HCT116 (cell line): Measurements from ENCODE around the gene RIMOC1. TPM values are rescaled to one million over a fixed set of nuclear protein-coding genes. Genes with fewer than 3 reads are reported as not detected.

Source experiments
- ATAC-seq: fragments of 200-7000 bp; cut with Tn5 transposase; 2 replicates; pipeline ENCODE4 v1.9.1; 2020; ENCODE audit warnings: mild to moderate bottlenecking, moderate library complexity
- BruUV-seq: library from RNA; stranded (reverse); fragments of 400-500 nt; replicated peaks from 2 replicates; lab custom pipeline; 2021; lab: Mats Ljungman, UMichigan
- CTCF ChIA-PET: fragments of 300-600 bp; sonication (Branson Sonifier 250); formaldehyde crosslinking; loops from one replicate; lab custom pipeline; 2021; ENCODE audit warnings: antibody characterized with exemption; lab: Charles Lee
- POLR2A ChIA-PET: fragments of 300-600, 350-600 bp; sonication (Branson Sonifier 250); formaldehyde crosslinking; loops from one replicate; lab custom pipeline; 2021; ENCODE audit warnings: antibody characterized with exemption; lab: Charles Lee
- RAD21 ChIA-PET, 2 experiments: fragments of 300-600 bp; sonication (Branson Sonifier 250); formaldehyde crosslinking; loops; one replicate each; lab custom pipeline; 2023; ENCODE audit warnings: low total read pairs in 2 of 2; ENCODE audit not compliant: uncharacterized antibody in 2 of 2, unreplicated experiment in 2 of 2, low non-redundant PET in 1 of 2; lab: Charles Lee
- DNase-seq: peaks from one replicate; pipeline ENCODE4 v3.0.0-alpha.2; 2010; ENCODE audit warnings: low read depth, low spot score
- H2AFZ ChIP-seq: fragments of 200-600 bp; shearing (Covaris generic), sonication (generic); 2 replicates; pipeline ENCODE4 v1.6.1; 2017; ENCODE audit warnings: low read depth, mixed run types, mixed read lengths, antibody characterized with exemption, low read length; ENCODE audit not compliant: poor library complexity, severe bottlenecking
- H3K27ac ChIP-seq: 2 replicates; pipeline ENCODE4 v1.5.1; 2012; ENCODE audit warnings: low read depth, low read length
- H3K27me3 ChIP-seq: fragments of 200-600 bp; sonication (generic); 2 replicates; pipeline ENCODE4 v1.6.1; 2016; ENCODE audit warnings: mixed run types, low read length, mixed read lengths; ENCODE audit not compliant: insufficient read depth
- H3K36me3 ChIP-seq, 2 experiments: fragments of 200-500 bp in 1 of 2; fragments of 200-600 bp in 1 of 2; sonication (Bioruptor generic) in 1 of 2; sonication (generic) in 1 of 2; 2 replicates each; pipeline versions ENCODE4 v1.5.1 to v1.6.1; 2014 to 2016; ENCODE audit warnings: low read length in 2 of 2, inconsistent platforms in 1 of 2, mixed read lengths in 1 of 2, mixed run types in 1 of 2; ENCODE audit not compliant: insufficient read depth in 2 of 2, control insufficient read depth in 1 of 2
- H3K4me1 ChIP-seq, 2 experiments: fragments of 200-600 bp in 1 of 2; sonication (generic) in 1 of 2; 2 replicates each; pipeline versions ENCODE4 v1.5.1 to v1.6.1; 2012 to 2017; ENCODE audit warnings: low read length in 2 of 2, inconsistent platforms in 1 of 2, mild to moderate bottlenecking in 1 of 2, mixed read lengths in 1 of 2, mixed run types in 1 of 2, moderate library complexity in 1 of 2; ENCODE audit not compliant: insufficient read depth in 2 of 2, control insufficient read depth in 1 of 2
- H3K4me2 ChIP-seq: fragments of 200-600 bp; sonication (generic); 2 replicates; pipeline ENCODE4 v1.6.1; 2017; ENCODE audit warnings: mixed run types, low read length, mixed read lengths
- H3K4me3 ChIP-seq, 2 experiments: fragments of 200-600 bp in 1 of 2; sonication (generic) in 1 of 2; replicated peaks in 1 of 2; 2 replicates each; pipeline ENCODE4 v1.5.1; 2011 to 2016; ENCODE audit warnings: low read length in 2 of 2, control low read depth in 1 of 2, low read depth in 1 of 2, mild to moderate bottlenecking in 1 of 2, mixed read lengths in 1 of 2, mixed run types in 1 of 2
- H3K79me2 ChIP-seq: fragments of 200-600 bp; sonication (generic); 2 replicates; pipeline ENCODE4 v1.6.1; 2017; ENCODE audit warnings: mild to moderate bottlenecking, mixed run types, low read length, moderate library complexity, mixed read lengths; ENCODE audit not compliant: insufficient read depth
- H3K9ac ChIP-seq: fragments of 200-600 bp; sonication (generic); 2 replicates; pipeline ENCODE4 v1.6.1; 2016; ENCODE audit warnings: low read length, mixed read lengths
- H3K9me2 ChIP-seq: fragments of 200-600 bp; sonication (generic), shearing (Covaris generic); 2 replicates; pipeline ENCODE4 v1.6.1; 2017; ENCODE audit warnings: mixed run types, mild to moderate bottlenecking, moderate library complexity; ENCODE audit not compliant: insufficient read depth
- H3K9me3 ChIP-seq, 2 experiments: fragments of 200-500 bp in 1 of 2; fragments of 200-600 bp in 1 of 2; sonication (Bioruptor generic) in 1 of 2; sonication (generic) in 1 of 2; 2 replicates each; pipeline ENCODE4 v1.6.1; 2014 to 2017; ENCODE audit warnings: low read length in 2 of 2, mixed read lengths in 2 of 2, inconsistent platforms in 1 of 2, low read depth in 1 of 2, mild to moderate bottlenecking in 1 of 2, mixed run types in 1 of 2, moderate library complexity in 1 of 2; ENCODE audit not compliant: control insufficient read depth in 1 of 2, insufficient read depth in 1 of 2
- H4K20me1 ChIP-seq: fragments of 200-600 bp; sonication (generic), shearing (Covaris generic); 2 replicates; pipeline ENCODE4 v1.6.1; 2017; ENCODE audit warnings: mixed run types, mild to moderate bottlenecking, moderate library complexity; ENCODE audit not compliant: insufficient read depth
- ATF3 ChIP-seq: IDR thresholded peaks from 2 replicates; pipeline ENCODE4 v1.6.1; 2012
- CBX3 ChIP-seq: IDR thresholded peaks from 2 replicates; pipeline ENCODE4 v1.6.1; 2012; ENCODE audit warnings: low read depth
- CEBPB ChIP-seq: IDR thresholded peaks from 2 replicates; pipeline ENCODE4 v1.6.1; 2012; ENCODE audit warnings: low read depth
- CTCF ChIP-seq, 3 experiments: fragments of 200-600 bp in 1 of 3; sonication (generic) in 1 of 3; IDR thresholded peaks in 2 of 3; conservative IDR thresholded peaks in 1 of 3; 2 replicates each; pipeline ENCODE4 v1.5.1; 2012 to 2017; ENCODE audit warnings: low read depth in 2 of 3, low read length in 2 of 3, antibody characterized with exemption in 1 of 3, borderline replicate concordance in 1 of 3, control low read depth in 1 of 3, mild to moderate bottlenecking in 1 of 3, mixed read lengths in 1 of 3, mixed run types in 1 of 3, moderate library complexity in 1 of 3; ENCODE audit not compliant: insufficient read depth in 1 of 3
- EZH2 ChIP-seq: fragments of 200-600 bp; sonication (generic); IDR thresholded peaks from 2 replicates; pipeline ENCODE4 v1.6.1; 2017; ENCODE audit warnings: antibody characterized with exemption, mixed run types
- FOSL1 ChIP-seq: IDR thresholded peaks from 2 replicates; pipeline ENCODE4 v1.6.1; 2012; ENCODE audit warnings: low read depth
- JUND ChIP-seq: IDR thresholded peaks from 2 replicates; pipeline ENCODE4 v1.6.1; 2012
- POLR2A ChIP-seq: IDR thresholded peaks from 2 replicates; pipeline ENCODE4 v1.7.0; 2011; ENCODE audit warnings: borderline replicate concordance; ENCODE audit not compliant: insufficient read depth, insufficient read length; ENCODE audit errors: extremely low read depth
- RAD21 ChIP-seq: IDR thresholded peaks from 2 replicates; pipeline ENCODE4 v1.6.1; 2012; ENCODE audit warnings: low read depth, mild to moderate bottlenecking
- SRF ChIP-seq: IDR thresholded peaks from 2 replicates; pipeline ENCODE4 v1.6.1; 2012; ENCODE audit warnings: low read depth
- TCF7L2 ChIP-seq: IDR thresholded peaks from 2 replicates; pipeline ENCODE4 v1.7.0; 2011; ENCODE audit warnings: borderline replicate concordance, inconsistent platforms; ENCODE audit not compliant: insufficient read depth, insufficient read length; ENCODE audit errors: extremely low read depth
- ZFX ChIP-seq: fragments of 450-650 bp; IDR thresholded peaks from 2 replicates; pipeline ENCODE4 v1.6.1; 2017
- intact Hi-C: fragments of 100-400 bp; cut with micrococcal nuclease; formaldehyde crosslinking; loops from 2 replicates; pipeline ENCODE4 v1.10.0; 2022
- total RNA-seq: library from RNA; stranded (reverse); gene quantifications from one replicate; pipeline ENCODE4 v1.2.1, GENCODE V29; 2021; ENCODE audit not compliant: unreplicated experiment

RIMOC1 gene
- total RNA-seq, 1 experiment from 2014 or later: 28.2 TPM

GRCh38 chr5:41871852-41872251 lies 32.3 kb upstream of the RIMOC1 start:
- Histone ChIP-seq H3K36me3 (no peaks in the 10 kb centered on the region), H3K27me3 (no peaks in the 10 kb centered on the region), H3K4me1 (peaks cover 10 to 16% of the 10 kb centered on the region in 2 experiments; a peak in 3 of 4 replicates), H3K9me3 (no peaks in the 10 kb centered on the region), H4K20me1 (no peaks in the 10 kb centered on the region), H3K9ac (no peak overlapping the region)
- ATAC-seq: no peak
- intact Hi-C loops: no loop called here
- TF ChIP-seq POLR2A: no peak
- no peak for TF ChIP-seq TCF7L2
- no peak for TF ChIP-seq CBX3
- TF ChIP-seq FOSL1: no peak
- no peak for TF ChIP-seq SRF
- no peak for TF ChIP-seq ZFX
- TF ChIP-seq EZH2: no peak
- no peak for TF ChIP-seq RAD21
- no peak for TF ChIP-seq ATF3
- TF ChIP-seq CEBPB: no peak
- TF ChIP-seq JUND: no peak
- TF ChIP-seq CTCF (IDR thresholded peaks at IDR 0.05 in 2 of 3, conservative IDR thresholded peaks at IDR 0.05 in 1 of 3; ENCODE audit: borderline replicate concordance in 1 of 3, insufficient read depth in 1 of 3, low read depth in 2 of 3, low read length in 2 of 3): no peak
- TF ChIP-seq, all 23 proteins: peak for 0
- no peak overlapping the region for H2AFZ ChIP-seq
- H3K27ac ChIP-seq: no peak overlapping the region
- BruUV-seq: no TSS peak
- no peak overlapping the region for H3K4me2 ChIP-seq
- no peak for DNase-seq
- RAD21 ChIA-PET: no interaction called here
- no peaks in the 10 kb centered on the region for H3K9me2 ChIP-seq
- CTCF ChIA-PET: no interaction called here
- H3K79me2 ChIP-seq: peaks cover 29% of the 10 kb centered on the region
- no peak overlapping the region for H3K4me3 ChIP-seq
- POLR2A ChIA-PET: no interaction called here
